ENCODE data around the gene BTBD9. TPM values are rescaled to one million over a fixed set of nuclear protein-coding genes. Genes with fewer than 3 reads are reported as not detected.

The BTBD9 gene
- total RNA-seq, 2 donors from 2014 or later: 30.1 to 45.8 TPM

DNA sequence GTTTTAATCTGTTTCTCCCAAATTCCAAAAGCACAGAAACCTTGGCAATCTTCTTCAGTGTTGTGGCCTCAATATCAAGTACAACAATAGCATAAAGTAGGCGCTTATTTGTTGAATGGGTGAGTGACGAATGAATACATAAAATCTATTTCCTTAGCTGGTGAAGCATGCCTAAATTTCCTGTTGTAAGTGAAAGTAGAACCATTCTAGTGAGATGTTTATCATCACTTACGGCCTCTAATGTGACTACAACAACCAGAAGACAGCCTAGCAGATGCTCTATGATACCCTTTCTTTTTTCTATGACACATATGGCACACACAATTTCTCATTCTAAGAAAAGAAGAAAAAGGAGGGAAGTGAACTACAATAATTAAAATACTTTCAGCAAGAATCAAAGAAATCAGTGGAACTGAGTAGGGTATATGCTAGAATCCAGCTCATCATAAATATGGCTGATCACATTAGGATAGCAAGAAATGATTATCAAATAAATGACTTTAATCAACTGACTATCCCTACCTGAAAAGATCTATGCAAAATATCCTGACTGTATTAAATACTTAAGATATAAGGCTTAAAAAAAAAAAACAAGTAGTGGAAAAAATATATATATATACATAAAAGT is 67.4 kb downstream of the BTBD9 start:
- Histone ChIP-seq H3K27me3 (replicated peaks; ENCODE audit: insufficient read depth) (no peaks in the 10 kb centered on the region), H3K4me1 (ENCODE audit: control insufficient read depth in 1 of 2, low read depth in 2 of 2) (peaks cover 0 to 7% of the 10 kb centered on the region in 2 donors), H3K4me3 (no peak overlapping the region), H3K36me3 (no peaks in the 10 kb centered on the region), H3K9me3 (no peaks in the 10 kb centered on the region), H3K27ac (no peak overlapping the region)
- TF ChIP-seq, protein P1, sequence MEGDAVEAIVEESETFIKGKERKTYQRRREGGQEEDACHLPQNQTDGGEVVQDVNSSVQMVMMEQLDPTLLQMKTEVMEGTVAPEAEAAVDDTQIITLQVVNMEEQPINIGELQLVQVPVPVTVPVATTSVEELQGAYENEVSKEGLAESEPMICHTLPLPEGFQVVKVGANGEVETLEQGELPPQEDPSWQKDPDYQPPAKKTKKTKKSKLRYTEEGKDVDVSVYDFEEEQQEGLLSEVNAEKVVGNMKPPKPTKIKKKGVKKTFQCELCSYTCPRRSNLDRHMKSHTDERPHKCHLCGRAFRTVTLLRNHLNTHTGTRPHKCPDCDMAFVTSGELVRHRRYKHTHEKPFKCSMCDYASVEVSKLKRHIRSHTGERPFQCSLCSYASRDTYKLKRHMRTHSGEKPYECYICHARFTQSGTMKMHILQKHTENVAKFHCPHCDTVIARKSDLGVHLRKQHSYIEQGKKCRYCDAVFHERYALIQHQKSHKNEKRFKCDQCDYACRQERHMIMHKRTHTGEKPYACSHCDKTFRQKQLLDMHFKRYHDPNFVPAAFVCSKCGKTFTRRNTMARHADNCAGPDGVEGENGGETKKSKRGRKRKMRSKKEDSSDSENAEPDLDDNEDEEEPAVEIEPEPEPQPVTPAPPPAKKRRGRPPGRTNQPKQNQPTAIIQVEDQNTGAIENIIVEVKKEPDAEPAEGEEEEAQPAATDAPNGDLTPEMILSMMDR (IDR thresholded peaks at IDR 0.05): no peak
- ATAC-seq (ENCODE audit: insufficient number of reproducible peaks, low FRiP score, low read depth): no peak
- no peak for DNase-seq (ENCODE audit: low spot score)

DNA sequence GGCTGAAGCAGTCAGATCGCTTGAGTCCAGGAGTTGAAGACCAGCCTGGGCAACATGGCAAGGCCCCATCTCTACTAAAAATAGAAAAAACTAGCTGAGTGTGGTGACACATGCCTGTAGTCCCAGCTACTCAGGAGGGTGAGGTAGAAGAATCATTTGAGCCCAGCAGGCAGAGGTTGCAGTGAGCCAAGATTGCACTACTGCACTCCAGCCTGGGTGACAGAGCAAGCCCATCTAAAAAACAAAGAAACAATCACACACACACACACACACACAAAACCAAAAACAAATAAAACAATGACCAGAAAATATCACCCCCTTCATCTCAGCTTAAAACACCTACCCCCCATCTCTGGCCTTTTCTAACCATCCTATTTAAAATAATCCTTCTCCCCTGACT is 68.0 kb downstream of the BTBD9 start:
- Histone ChIP-seq H3K4me3 (no peak overlapping the region), H3K4me1 (ENCODE audit: control insufficient read depth in 1 of 2, low read depth in 2 of 2) (peaks cover 0 to 7% of the 10 kb centered on the region in 2 donors)
- TF ChIP-seq, protein P1 (IDR thresholded peaks at IDR 0.05): no peak

DNA sequence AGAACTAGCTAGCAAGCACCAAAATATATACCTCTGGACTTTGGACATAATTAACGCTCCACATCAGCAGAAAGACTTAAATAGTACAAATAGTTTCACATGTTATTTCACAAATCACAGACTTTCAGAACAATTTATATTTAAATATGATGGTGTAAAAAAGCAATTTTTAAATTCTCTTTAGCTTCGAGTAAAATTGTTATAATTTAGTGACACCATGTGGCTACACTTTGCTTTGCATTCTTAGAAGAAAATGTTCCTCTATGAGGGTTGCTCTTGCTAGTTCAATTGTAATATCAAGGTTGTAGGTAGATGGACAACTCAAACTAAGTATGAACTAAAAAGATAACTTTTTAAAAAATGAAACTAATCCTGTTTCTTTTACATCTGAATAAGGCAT is 69.0 kb downstream of the BTBD9 start:
- TF ChIP-seq, protein P1 (IDR thresholded peaks at IDR 0.05): peak; percentile 25
- Histone ChIP-seq H3K27me3 (replicated peaks; ENCODE audit: insufficient read depth) (no peaks in the 10 kb centered on the region), H3K9me3 (no peaks in the 10 kb centered on the region), H3K4me3 (no peak overlapping the region), H3K36me3 (no peaks in the 10 kb centered on the region), H3K27ac (no peak overlapping the region), H3K4me1 (ENCODE audit: control insufficient read depth in 1 of 2, low read depth in 2 of 2) (peaks cover 0 to 7% of the 10 kb centered on the region in 2 donors)
- ATAC-seq (ENCODE audit: insufficient number of reproducible peaks, low FRiP score, low read depth) (no peak), DNase-seq (ENCODE audit: low spot score) (no peak)

More for the DNA sequence above, 68.0 kb downstream of the BTBD9 start:
- DNase-seq (ENCODE audit: low spot score): no peak
- H3K27me3 ChIP-seq (replicated peaks; ENCODE audit: insufficient read depth): no peaks in the 10 kb centered on the region
- H3K27ac ChIP-seq: no peak overlapping the region
- no peaks in the 10 kb centered on the region for H3K36me3 ChIP-seq
- H3K9me3 ChIP-seq: no peaks in the 10 kb centered on the region
- no peak for ATAC-seq (ENCODE audit: insufficient number of reproducible peaks, low FRiP score, low read depth)

DNA sequence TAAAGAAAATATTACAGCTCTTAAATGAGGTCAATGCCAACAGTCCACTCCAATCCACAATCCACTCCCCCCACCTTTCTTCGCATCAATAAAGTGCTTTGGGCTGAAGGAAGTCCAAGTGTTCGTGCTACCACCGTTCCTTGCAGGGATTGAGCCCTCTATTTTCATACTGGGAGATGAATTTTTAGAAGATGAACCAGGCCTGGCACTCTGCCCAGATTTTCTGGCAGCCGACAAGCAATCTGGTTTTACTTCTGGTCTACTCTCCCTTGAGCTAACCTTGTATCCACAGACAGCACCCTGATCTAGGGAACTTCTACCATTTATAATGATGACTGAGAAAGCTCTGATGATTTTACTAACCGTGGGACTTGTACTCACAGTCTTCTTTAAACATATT is 72.3 kb downstream of the BTBD9 start:
- ATAC-seq (ENCODE audit: insufficient number of reproducible peaks, low FRiP score, low read depth): no peak

DNA sequence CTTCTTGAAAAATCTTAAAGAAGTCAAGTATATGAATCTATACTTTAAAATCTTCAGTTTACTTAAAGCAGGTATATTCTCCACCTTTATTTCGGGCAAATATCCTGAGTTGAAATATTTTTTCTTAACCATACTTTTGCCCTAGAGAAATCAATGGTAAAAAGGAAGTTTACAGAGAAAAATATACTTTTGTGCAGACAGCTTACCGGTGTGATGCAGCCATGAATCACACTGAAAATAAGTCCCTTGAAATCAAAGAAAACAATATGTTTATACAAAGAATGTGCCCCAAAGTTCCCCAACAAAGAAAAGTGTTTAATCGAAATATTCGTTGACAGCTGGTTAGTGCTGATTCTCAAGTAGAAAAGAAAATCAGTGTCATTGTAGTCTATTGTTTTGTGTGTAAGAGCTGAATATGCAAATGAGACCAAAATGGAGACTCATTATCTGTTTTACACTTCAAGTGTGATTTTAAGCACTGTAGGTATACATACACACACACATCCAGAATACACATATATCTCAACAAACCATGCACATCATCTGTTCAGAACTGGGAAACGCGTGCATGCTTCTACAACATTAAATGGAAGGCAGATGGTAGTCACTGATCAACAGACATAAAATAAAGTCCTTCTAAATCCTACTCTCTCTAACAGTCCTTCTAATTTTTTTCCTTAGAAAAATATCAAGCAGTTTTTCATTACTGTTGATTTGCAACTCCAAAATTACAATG is 73.3 kb downstream of the BTBD9 start:
- TF ChIP-seq, protein P1 (IDR thresholded peaks at IDR 0.05): no peak
- no peak for DNase-seq (ENCODE audit: low spot score)

More for the DNA sequence above, 72.3 kb downstream of the BTBD9 start:
- H3K27me3 ChIP-seq (replicated peaks; ENCODE audit: insufficient read depth): no peaks in the 10 kb centered on the region
- TF ChIP-seq, protein P1 (IDR thresholded peaks at IDR 0.05): no peak
- H3K36me3 ChIP-seq: no peaks in the 10 kb centered on the region
- DNase-seq (ENCODE audit: low spot score): no peak
- H3K27ac ChIP-seq: no peak overlapping the region
- no peak overlapping the region for H3K4me3 ChIP-seq
- H3K9me3 ChIP-seq: no peaks in the 10 kb centered on the region
- peaks cover 0 to 7% of the 10 kb centered on the region in 2 donors for H3K4me1 ChIP-seq (ENCODE audit: control insufficient read depth in 1 of 2, low read depth in 2 of 2)

More for the DNA sequence above, 73.3 kb downstream of the BTBD9 start:
- no peak for ATAC-seq (ENCODE audit: insufficient number of reproducible peaks, low FRiP score, low read depth)
- Histone ChIP-seq H3K4me3 (no peak overlapping the region), H3K36me3 (no peaks in the 10 kb centered on the region), H3K27ac (no peak overlapping the region), H3K4me1 (ENCODE audit: control insufficient read depth in 1 of 2, low read depth in 2 of 2) (peaks cover 0 to 7% of the 10 kb centered on the region in 2 donors), H3K9me3 (no peaks in the 10 kb centered on the region), H3K27me3 (replicated peaks; ENCODE audit: insufficient read depth) (no peaks in the 10 kb centered on the region)

Measured in thoracic aorta (tissue), 2 donors.